ENCODE results near the gene BAHCC1. TPM values are rescaled to one million over a fixed set of nuclear protein-coding genes. Genes with fewer than 3 reads are reported as not detected.

Gene BAHCC1
- total RNA-seq, 2 donors from 2014 or later = 0.22 to 0.29 TPM

- ATAC-seq (no peak), DNase-seq (no peak)
- peaks cover 26% of the 10 kb centered on the region for H3K27me3 Mint-ChIP-seq
- H3K4me3 Mint-ChIP-seq = no peak overlapping the region
- peaks cover 4% of the 10 kb centered on the region for H3K4me1 Mint-ChIP-seq
- no peaks in the 10 kb centered on the region for H3K9me3 ChIP-seq (ENCODE audit: control insufficient read depth, low read length, poor library complexity, severe bottlenecking)
- H3K27ac Mint-ChIP-seq = no peak overlapping the region
- no peaks in the 10 kb centered on the region for H3K36me3 Mint-ChIP-seq (ENCODE audit: low read depth)
These were observed 81.4 kb downstream of the BAHCC1 start for GRCh38 chr17:81476635-81477034.

GRCh38 chr17:81477173-81477572 is 81.9 kb downstream of the BAHCC1 start:
- no peak overlapping the region for H3K27ac Mint-ChIP-seq
- H3K27me3 Mint-ChIP-seq = peaks cover 31% of the 10 kb centered on the region
- peaks cover 6% of the 10 kb centered on the region for H3K4me1 Mint-ChIP-seq
- no peak overlapping the region for H3K4me3 Mint-ChIP-seq
- H3K36me3 Mint-ChIP-seq (ENCODE audit: low read depth) = no peaks in the 10 kb centered on the region
- DNase-seq (no peak), ATAC-seq (no peak)
- no peaks in the 10 kb centered on the region for H3K9me3 ChIP-seq (ENCODE audit: control insufficient read depth, low read length, poor library complexity, severe bottlenecking)

- H3K9me3 ChIP-seq (ENCODE audit: control insufficient read depth, low read length, poor library complexity, severe bottlenecking) = no peaks in the 10 kb centered on the region
- ATAC-seq = no peak
- Mint-ChIP-seq H3K27me3 (peaks cover 39% of the 10 kb centered on the region), H3K4me1 (peaks cover 6% of the 10 kb centered on the region), H3K27ac (no peak overlapping the region), H3K4me3 (no peak overlapping the region), H3K36me3 (ENCODE audit: low read depth) (no peaks in the 10 kb centered on the region)
- DNase-seq = no peak
These were observed 82.9 kb downstream of the BAHCC1 start for GRCh38 chr17:81478119-81478518.

- Mint-ChIP-seq H3K36me3 (ENCODE audit: low read depth) (no peaks in the 10 kb centered on the region), H3K27ac (no peak overlapping the region), H3K4me3 (no peak overlapping the region), H3K27me3 (peaks cover 39% of the 10 kb centered on the region), H3K4me1 (peaks cover 5% of the 10 kb centered on the region)
- DNase-seq (no peak), ATAC-seq (no peak)
- no peaks in the 10 kb centered on the region for H3K9me3 ChIP-seq (ENCODE audit: control insufficient read depth, low read length, poor library complexity, severe bottlenecking)
These were observed 84.2 kb downstream of the BAHCC1 start for GRCh38 chr17:81479175-81480071.

- peak overlapping the region; percentile 36 for H3K4me3 Mint-ChIP-seq
- peaks cover 39% of the 10 kb centered on the region for H3K27me3 Mint-ChIP-seq
- no peak for ATAC-seq
- H3K27ac Mint-ChIP-seq = no peak overlapping the region
- no peaks in the 10 kb centered on the region for H3K9me3 ChIP-seq (ENCODE audit: control insufficient read depth, low read length, poor library complexity, severe bottlenecking)
- DNase-seq = no peak
- H3K36me3 Mint-ChIP-seq (ENCODE audit: low read depth) = no peaks in the 10 kb centered on the region
- peaks cover 2% of the 10 kb centered on the region for H3K4me1 Mint-ChIP-seq
These were observed 85.1 kb downstream of the BAHCC1 start for GRCh38 chr17:81480140-81481072.

- H3K4me3 Mint-ChIP-seq = peak overlapping the region; percentile 80
These were observed 86.0 kb downstream of the BAHCC1 start for GRCh38 chr17:81481073-81481799.

GRCh38 chr17:81481815-81482505 is 86.7 kb downstream of the BAHCC1 start:
- no peak for DNase-seq

More at GRCh38 chr17:81481073-81481799, 86.0 kb downstream of the BAHCC1 start:
- H3K4me1 Mint-ChIP-seq = peaks cover 6% of the 10 kb centered on the region
- peaks cover 39% of the 10 kb centered on the region for H3K27me3 Mint-ChIP-seq
- H3K27ac Mint-ChIP-seq = no peak overlapping the region
- ATAC-seq (peak; percentile 74), DNase-seq (peak; percentile 37 to 60 (median 56))
- H3K36me3 Mint-ChIP-seq (ENCODE audit: low read depth) = no peaks in the 10 kb centered on the region
- no peaks in the 10 kb centered on the region for H3K9me3 ChIP-seq (ENCODE audit: control insufficient read depth, low read length, poor library complexity, severe bottlenecking)

GRCh38 chr17:81482673-81483072 is 87.4 kb downstream of the BAHCC1 start:
- H3K4me1 Mint-ChIP-seq = peaks cover 6% of the 10 kb centered on the region
- peak overlapping the region; percentile 56 for H3K27ac Mint-ChIP-seq
- H3K4me3 Mint-ChIP-seq = peak overlapping the region; percentile 80
- no peaks in the 10 kb centered on the region for H3K36me3 Mint-ChIP-seq (ENCODE audit: low read depth)
- ATAC-seq (no peak), DNase-seq (no peak)
- peaks cover 39% of the 10 kb centered on the region for H3K27me3 Mint-ChIP-seq
- H3K9me3 ChIP-seq (ENCODE audit: control insufficient read depth, low read length, poor library complexity, severe bottlenecking) = no peaks in the 10 kb centered on the region

More at GRCh38 chr17:81481815-81482505, 86.7 kb downstream of the BAHCC1 start:
- Mint-ChIP-seq H3K4me3 (peak overlapping the region; percentile 80), H3K36me3 (ENCODE audit: low read depth) (no peaks in the 10 kb centered on the region), H3K4me1 (peaks cover 6% of the 10 kb centered on the region), H3K27me3 (peaks cover 39% of the 10 kb centered on the region), H3K27ac (peak overlapping the region; percentile 56)
- no peaks in the 10 kb centered on the region for H3K9me3 ChIP-seq (ENCODE audit: control insufficient read depth, low read length, poor library complexity, severe bottlenecking)
- no peak for ATAC-seq

- DNase-seq = no peak
- peak overlapping the region; percentile 56 for H3K27ac Mint-ChIP-seq
- no peaks in the 10 kb centered on the region for H3K36me3 Mint-ChIP-seq (ENCODE audit: low read depth)
- H3K9me3 ChIP-seq (ENCODE audit: control insufficient read depth, low read length, poor library complexity, severe bottlenecking) = no peaks in the 10 kb centered on the region
- peak overlapping the region; percentile 80 for H3K4me3 Mint-ChIP-seq
- H3K4me1 Mint-ChIP-seq = peaks cover 6% of the 10 kb centered on the region
- ATAC-seq = no peak
- H3K27me3 Mint-ChIP-seq = peaks cover 34% of the 10 kb centered on the region
These were observed 88.0 kb downstream of the BAHCC1 start for GRCh38 chr17:81483085-81483861.

- Mint-ChIP-seq H3K36me3 (ENCODE audit: low read depth) (no peaks in the 10 kb centered on the region), H3K4me1 (peaks cover 6% of the 10 kb centered on the region), H3K4me3 (peak overlapping the region; percentile 80), H3K27ac (no peak overlapping the region), H3K27me3 (peaks cover 33% of the 10 kb centered on the region)
- no peak for DNase-seq
- ATAC-seq = no peak
- no peaks in the 10 kb centered on the region for H3K9me3 ChIP-seq (ENCODE audit: control insufficient read depth, low read length, poor library complexity, severe bottlenecking)
These were observed 88.6 kb downstream of the BAHCC1 start for GRCh38 chr17:81483862-81484194.

- Mint-ChIP-seq H3K4me3 (peak overlapping the region; percentile 9), H3K27me3 (peaks cover 28% of the 10 kb centered on the region), H3K4me1 (peaks cover 6% of the 10 kb centered on the region), H3K36me3 (ENCODE audit: low read depth) (no peaks in the 10 kb centered on the region), H3K27ac (no peak overlapping the region)
- no peaks in the 10 kb centered on the region for H3K9me3 ChIP-seq (ENCODE audit: control insufficient read depth, low read length, poor library complexity, severe bottlenecking)
- ATAC-seq (peak; percentile 84), DNase-seq (peak; percentile 78 to 90 (median 83))
These were observed 89.1 kb downstream of the BAHCC1 start for GRCh38 chr17:81484195-81484979.

Measured in T-helper 17 cell (primary cell).